K562 (cell line): ENCODE data around the gene NUCB2. TPM values are rescaled to one million over a fixed set of nuclear protein-coding genes. Genes with fewer than 3 reads are reported as not detected.

Experiments used
- ATAC-seq: fragments of 200-7000 bp; cut with Tn5 transposase; 3 replicates; pipeline ENCODE4 v1.9.1; 2020; ENCODE audit warnings: moderate library complexity
- BruUV-seq: library from RNA; stranded (reverse); fragments of 400-500 nt; replicated peaks from 2 replicates; lab custom pipeline; 2021; lab: Mats Ljungman, UMichigan
- CTCF ChIA-PET: fragments of 300-600 bp; formaldehyde crosslinking; extraction: SDS; loops from one replicate; lab custom pipeline; 2021; ENCODE audit warnings: low intra/inter-chr PET ratio; lab: Yijun Ruan, JAX
- POLR2A ChIA-PET: fragments of 300-600, 350-650 bp; sonication (Branson Sonifier 250); formaldehyde crosslinking; extraction: SDS; loops from one replicate; lab custom pipeline; 2021; ENCODE audit warnings: antibody characterized with exemption, inconsistent platforms; lab: Yijun Ruan, JAX
- DNase-seq, 4 experiments: peaks; one replicate each; pipeline versions ENCODE4 v3.0.0 to v3.0.0-alpha.2; 2011 to 2018; ENCODE audit warnings: low spot score in 3 of 4, mixed read lengths in 3 of 4; ENCODE audit errors: extremely low read depth in 1 of 4
- FAIRE-seq: peaks from 2 replicates; lab custom pipeline; 2011; peaks lifted over from hg19 to GRCh38; lab: Jason Lieb, UNC
- H2AFZ ChIP-seq: 2 replicates; pipeline ENCODE4 v1.6.0; 2011; ENCODE audit warnings: low read depth, low read length, control low read depth, inconsistent platforms
- H3K27ac ChIP-seq: fragments of 200-600 bp; 3 replicates; pipeline ENCODE4 v1.8.0; 2011; ENCODE audit warnings: low read depth, mild to moderate bottlenecking, control low read depth, inconsistent platforms, low read length, moderate library complexity, mixed read lengths; ENCODE audit errors: extremely low read depth
- H3K27me3 ChIP-seq, 2 experiments: fragments of 300-600 bp in 1 of 2; 2 replicates in 1 of 2; 3 replicates in 1 of 2; pipeline versions ENCODE4 v1.6.0 to v1.8.0; 2011; ENCODE audit warnings: inconsistent platforms in 2 of 2, low read length in 2 of 2, mild to moderate bottlenecking in 1 of 2, mixed read lengths in 1 of 2, moderate library complexity in 1 of 2; ENCODE audit not compliant: control insufficient read depth in 2 of 2, insufficient read depth in 2 of 2
- H3K36me3 ChIP-seq: fragments of 300-600 bp; 3 replicates; pipeline ENCODE4 v1.8.0; 2011; ENCODE audit warnings: mild to moderate bottlenecking, low read length, inconsistent platforms; ENCODE audit not compliant: control insufficient read depth, insufficient read depth
- H3K4me1 ChIP-seq, 2 experiments: fragments of 200-600 bp in 1 of 2; replicated peaks in 1 of 2; 2 replicates in 1 of 2; 3 replicates in 1 of 2; pipeline versions ENCODE4 v1.5.1 to v1.8.0; 2011; ENCODE audit warnings: inconsistent platforms in 2 of 2, low read length in 2 of 2, mild to moderate bottlenecking in 1 of 2, mixed read lengths in 1 of 2, moderate library complexity in 1 of 2; ENCODE audit not compliant: control insufficient read depth in 2 of 2, insufficient read depth in 2 of 2
- H3K4me2 ChIP-seq: 2 replicates; pipeline ENCODE4 v1.6.1; 2011; ENCODE audit warnings: low read length, control low read depth, inconsistent platforms, mixed read lengths; ENCODE audit not compliant: insufficient read depth
- H3K4me3 ChIP-seq: fragments of 200-600 bp; sonication (generic), shearing (Covaris generic); 2 replicates; pipeline ENCODE4 v1.5.1; 2016; ENCODE audit warnings: control low read depth, inconsistent platforms
- H3K79me2 ChIP-seq: fragments of 200-600 bp; 3 replicates; pipeline ENCODE4 v1.8.0; 2011; ENCODE audit warnings: low read length, inconsistent platforms; ENCODE audit not compliant: control insufficient read depth, insufficient read depth
- H3K9ac ChIP-seq, 2 experiments: 2 replicates each; pipeline versions ENCODE4 v1.6.0 to v1.6.1; 2011; ENCODE audit warnings: low read depth in 2 of 2, low read length in 2 of 2, control low read depth in 1 of 2, inconsistent platforms in 1 of 2, mild to moderate bottlenecking in 1 of 2, mixed read lengths in 1 of 2; ENCODE audit not compliant: insufficient read depth in 1 of 2
- H3K9me1 ChIP-seq: one replicate; pipeline ENCODE4 v1.6.0; 2011; ENCODE audit warnings: inconsistent platforms, mild to moderate bottlenecking, low read length, moderate library complexity; ENCODE audit not compliant: control insufficient read depth, insufficient read depth
- H3K9me3 ChIP-seq: replicated peaks from 2 replicates; pipeline ENCODE4 v1.5.1; 2011; ENCODE audit warnings: low read depth, low read length, inconsistent platforms; ENCODE audit not compliant: control insufficient read depth, insufficient read depth
- H4K20me1 ChIP-seq: replicated peaks from 2 replicates; pipeline ENCODE4 v1.6.1; 2011; ENCODE audit warnings: low read length, inconsistent platforms, mixed read lengths; ENCODE audit not compliant: control insufficient read depth, insufficient read depth
- ATF3 ChIP-seq, 2 experiments: fragments of 450-650 bp in 1 of 2; sonication (generic) in 1 of 2; formaldehyde crosslinking in 1 of 2; IDR thresholded peaks in 1 of 2; conservative IDR thresholded peaks in 1 of 2; 2 replicates each; pipeline versions ENCODE4 v1.6.1 to v1.8.1; 2016 to 2023; ENCODE audit warnings: mild to moderate bottlenecking in 2 of 2, moderate library complexity in 2 of 2, inconsistent platforms in 1 of 2, missing genetic modification reagents in 1 of 2
- FUS ChIP-seq: fragments of 200-400 bp; formaldehyde crosslinking; optimal IDR thresholded peaks from 2 replicates; pipeline ENCODE3; 2017; ENCODE audit warnings: low read depth, low read length
- MYBL2 ChIP-seq, 2 experiments: fragments of 450-650 bp in 1 of 2; sonication (generic) in 1 of 2; formaldehyde crosslinking in 1 of 2; IDR thresholded peaks; 2 replicates each; pipeline versions ENCODE4 v1.6.1 to v1.8.1; 2017 to 2022; ENCODE audit warnings: borderline replicate concordance in 1 of 2, inconsistent platforms in 1 of 2, low read depth in 1 of 2, mild to moderate bottlenecking in 1 of 2, missing genetic modification reagents in 1 of 2, moderate library complexity in 1 of 2
- PKNOX1 ChIP-seq: fragments of 450-650 bp; IDR thresholded peaks from 2 replicates; pipeline ENCODE4 v1.6.1; 2016
- RB1 ChIP-seq: fragments of 450-650 bp; IDR thresholded peaks from 2 replicates; pipeline ENCODE4 v1.6.1; 2017; ENCODE audit warnings: low read depth, mild to moderate bottlenecking
- WGBS: fragments of 100-300 bp; shearing (Covaris generic); methylation state at CpG from one replicate; pipeline ENCODE4 v1.1.6; 2016; ENCODE audit warnings: low coverage, mixed read lengths; ENCODE audit not compliant: insufficient coverage; ENCODE audit errors: missing lambda C conversion rate; 5-methylcytosine and 5-hydroxymethylcytosine counted together
- in situ Hi-C: fragments of 300-500 bp; cut with MboI; formaldehyde crosslinking; loops from 4 replicates; pipeline ENCODE4 v1.15.0; 2018; ENCODE audit warnings: inconsistent platforms, mixed read lengths
- intact Hi-C: fragments of 100-400 bp; cut with micrococcal nuclease; formaldehyde crosslinking; loops from 2 replicates; pipeline ENCODE4 v1.14.2; 2022
- polyA plus RNA-seq, 8 experiments: library from polyadenylated mRNA; depleted of rRNA in 4 of 8; stranded (reverse) in 5 of 8; unstranded in 3 of 8; fragments of >200 nt; fragmentation: Nextera tagmentation in 2 of 8; fragmentation: Illumina TruSeq in 1 of 8; extraction: Ambion mirVana in 2 of 8; extraction: Trizol in 1 of 8; gene quantifications; 2 replicates each; pipeline versions ENCODE4 v1.2.1 to v1.2.3, GENCODE V29; 2011 to 2014; ENCODE audit warnings: inconsistent platforms in 1 of 8, missing spikeins in 1 of 8
- total RNA-seq, 7 experiments: library from RNA; depleted of rRNA in 6 of 7; stranded (reverse); fragments of >200 nt in 6 of 7; fragmentation: Illumina TruSeq in 2 of 7; extraction: Trizol in 2 of 7; gene quantifications; 2 replicates each; pipeline versions ENCODE4 v1.2.1 to v1.2.3, GENCODE V29; 2011 to 2021; ENCODE audit warnings: low replicate concordance in 1 of 7

Gene NUCB2
- total and polyA plus RNA-seq, 9 of the 15 experiments (the other 6 are each of a cell fraction or from before 2014, with no cell fraction given): 54.0 to 108 (median 84.6) TPM

GRCh38 chr11:17267576-17267975 lies 9.0 kb upstream of the NUCB2 start:
- no peaks in the 10 kb centered on the region for H3K9me3 ChIP-seq
- 100% methylated on average over 1 of the region's 5 CpGs for WGBS
- POLR2A ChIA-PET: interaction anchor here (2.2 kb wide), 1 partner anchor 9 kb away, joined by 12 read pairs; the partner anchor contains the start of gene NUCB2
- H3K79me2 ChIP-seq: no peaks in the 10 kb centered on the region
- no TSS peak for BruUV-seq
- DNase-seq: peak in 1 of 4 experiments; percentile 13
- TF ChIP-seq PKNOX1 (peak; percentile 46), RB1 (no peak), MYBL2 (IDR thresholded peaks at IDR 0.05; ENCODE audit: low read depth) (no peak), MYBL2 (CRISPR knock-in tag; IDR thresholded peaks at IDR 0.05; ENCODE audit: borderline replicate concordance) (no peak), FUS (no peak), ATF3 (IDR thresholded peaks at IDR 0.05) (0 out of 2 replicates have a peak, but pooled peaks have one; percentile 17), ATF3 (CRISPR knock-in tag; conservative IDR thresholded peaks at IDR 0.05) (no peak)
- H3K9ac ChIP-seq: no peak overlapping the region
- no peak overlapping the region for H3K27ac ChIP-seq
- H3K4me1 ChIP-seq: peaks cover 5 to 14% of the 10 kb centered on the region in 2 experiments; a peak in 4 of 5 replicates
- H2AFZ ChIP-seq: no peak overlapping the region
- H3K27me3 ChIP-seq: no peaks in the 10 kb centered on the region
- CTCF ChIA-PET: no interaction called here
- ATAC-seq: peak; percentile 36; the same call in 2 of the 3 replicates
- in situ Hi-C loops: no loop called here
- H4K20me1 ChIP-seq: no peaks in the 10 kb centered on the region
- H3K9me1 ChIP-seq: no peaks in the 10 kb centered on the region
- no peak overlapping the region for H3K4me2 ChIP-seq
- FAIRE-seq: peak; percentile 29
- no peak overlapping the region for H3K4me3 ChIP-seq
- intact Hi-C loops: no loop called here
- H3K36me3 ChIP-seq: no peaks in the 10 kb centered on the region
